ENCODE measurements around the gene EML4.

EML4 gene

GRCh38 chr2:42183775-42184174, 14.6 kb downstream of the EML4 start:
- Histone ChIP-seq H3K27ac (ENCODE audit: low read length) (no peak overlapping the region), H3F3A (ENCODE audit: insufficient read depth, low read length) (no peaks in the 10 kb centered on the region), H2AFZ (ENCODE audit: low read length) (no peak overlapping the region), H3K4me2 (ENCODE audit: low read depth, low read length) (no peak overlapping the region), H3K9me3 (replicated peaks; ENCODE audit: insufficient read depth, low read length) (no peaks in the 10 kb centered on the region), H3K4me1 (ENCODE audit: low read length) (peaks cover 4% of the 10 kb centered on the region), H4K20me1 (ENCODE audit: insufficient read depth, low read length) (peaks cover 9% of the 10 kb centered on the region; the same call in 1 of the 2 replicates), H3K36me3 (replicated peaks; ENCODE audit: insufficient read depth, low read length) (no peaks in the 10 kb centered on the region), H3K9me2 (replicated peaks; ENCODE audit: insufficient read depth, low read length) (no peaks in the 10 kb centered on the region), H3K79me2 (ENCODE audit: low read length) (peaks cover 99% of the 10 kb centered on the region), H3K9ac (ENCODE audit: low read length) (no peak overlapping the region), H3K4me3 (ENCODE audit: low read length) (no peak overlapping the region), H3K27me3 (replicated peaks; ENCODE audit: insufficient read depth, low read length) (no peaks in the 10 kb centered on the region)
- TF ChIP-seq EZH2phosphoT487 (IDR thresholded peaks at IDR 0.05; ENCODE audit: low read length) = no peak
- TF ChIP-seq CTCF (IDR thresholded peaks at IDR 0.05; ENCODE audit: low read length) = no peak
- no peak for TF ChIP-seq EZH2 (optimal IDR thresholded peaks at IDR 0.05; ENCODE audit: low read depth, low read length)
- DNase-seq = no peak

GRCh38 chr2:42184346-42184745, 15.2 kb downstream of the EML4 start:
- Histone ChIP-seq H3K27ac (ENCODE audit: low read length) (no peak overlapping the region), H3K27me3 (replicated peaks; ENCODE audit: insufficient read depth, low read length) (no peaks in the 10 kb centered on the region), H3F3A (ENCODE audit: insufficient read depth, low read length) (no peaks in the 10 kb centered on the region), H3K9me2 (replicated peaks; ENCODE audit: insufficient read depth, low read length) (no peaks in the 10 kb centered on the region), H3K4me3 (ENCODE audit: low read length) (no peak overlapping the region), H3K36me3 (replicated peaks; ENCODE audit: insufficient read depth, low read length) (no peaks in the 10 kb centered on the region), H3K79me2 (ENCODE audit: low read length) (peaks cover 99% of the 10 kb centered on the region), H3K4me2 (ENCODE audit: low read depth, low read length) (no peak overlapping the region), H3K9me3 (replicated peaks; ENCODE audit: insufficient read depth, low read length) (no peaks in the 10 kb centered on the region), H3K4me1 (ENCODE audit: low read length) (peaks cover 4% of the 10 kb centered on the region), H3K9ac (ENCODE audit: low read length) (no peak overlapping the region), H4K20me1 (ENCODE audit: insufficient read depth, low read length) (peaks cover 12% of the 10 kb centered on the region; the same call in 1 of the 2 replicates), H2AFZ (ENCODE audit: low read length) (no peak overlapping the region)
- TF ChIP-seq EZH2phosphoT487 (IDR thresholded peaks at IDR 0.05; ENCODE audit: low read length) (no peak), CTCF (IDR thresholded peaks at IDR 0.05; ENCODE audit: low read length) (0 out of 2 replicates have a peak, but pooled peaks have one; percentile 3), EZH2 (optimal IDR thresholded peaks at IDR 0.05; ENCODE audit: low read depth, low read length) (no peak)
- DNase-seq = no peak

GRCh38 chr2:42185220-42185921, 16.2 kb downstream of the EML4 start:
- Histone ChIP-seq H3F3A (ENCODE audit: insufficient read depth, low read length) (no peaks in the 10 kb centered on the region), H3K4me1 (ENCODE audit: low read length) (peaks cover 4% of the 10 kb centered on the region), H3K4me2 (ENCODE audit: low read depth, low read length) (no peak overlapping the region), H3K36me3 (replicated peaks; ENCODE audit: insufficient read depth, low read length) (no peaks in the 10 kb centered on the region), H3K27me3 (replicated peaks; ENCODE audit: insufficient read depth, low read length) (no peaks in the 10 kb centered on the region), H3K9ac (ENCODE audit: low read length) (no peak overlapping the region), H3K79me2 (ENCODE audit: low read length) (peaks cover 99% of the 10 kb centered on the region), H3K9me3 (replicated peaks; ENCODE audit: insufficient read depth, low read length) (no peaks in the 10 kb centered on the region), H3K27ac (ENCODE audit: low read length) (no peak overlapping the region), H3K4me3 (ENCODE audit: low read length) (no peak overlapping the region), H2AFZ (ENCODE audit: low read length) (no peak overlapping the region), H4K20me1 (ENCODE audit: insufficient read depth, low read length) (peaks cover 17% of the 10 kb centered on the region; the same call in 1 of the 2 replicates), H3K9me2 (replicated peaks; ENCODE audit: insufficient read depth, low read length) (no peaks in the 10 kb centered on the region)
- TF ChIP-seq EZH2 (optimal IDR thresholded peaks at IDR 0.05; ENCODE audit: low read depth, low read length) (no peak), EZH2phosphoT487 (IDR thresholded peaks at IDR 0.05; ENCODE audit: low read length) (no peak), CTCF (IDR thresholded peaks at IDR 0.05; ENCODE audit: low read length) (no peak)
- DNase-seq = no peak

Measured in MM.1S (cell line).